Caco-2 (cell line): Measurements from ENCODE around the gene SIGLECL1. TPM values are rescaled to one million over a fixed set of nuclear protein-coding genes. Genes with fewer than 3 reads are reported as not detected.

Experiments
- BruUV-seq: library from RNA; stranded (reverse); fragments of 400-500 nt; replicated peaks from 2 replicates; lab custom pipeline; 2021; lab: Mats Ljungman, UMichigan
- CTCF ChIA-PET: fragments of 300-600 bp; sonication (Branson Sonifier 250); formaldehyde crosslinking; loops from one replicate; lab custom pipeline; 2022; ENCODE audit warnings: antibody characterized with exemption; lab: Charles Lee
- POLR2A ChIA-PET: fragments of 300-600 bp; sonication (Branson Sonifier 250); formaldehyde crosslinking; loops from one replicate; lab custom pipeline; 2022; ENCODE audit warnings: antibody characterized with exemption; lab: Charles Lee
- DNase-seq, 2 experiments: peaks; one replicate each; pipeline versions ENCODE4 v3.0.0 to v3.0.0-alpha.2; 2020 to 2022
- H3K27me3 ChIP-seq: replicated peaks from 2 replicates; pipeline ENCODE4 v1.6.0; 2011; ENCODE audit warnings: low read length; ENCODE audit not compliant: control insufficient read depth, insufficient read depth
- H3K36me3 ChIP-seq: 2 replicates; pipeline ENCODE4 v1.5.1; 2011; ENCODE audit warnings: low read length; ENCODE audit not compliant: control insufficient read depth, insufficient read depth
- H3K4me1 ChIP-seq: fragments of 250-450 bp; sonication (Bioruptor Pico); 2 replicates; pipeline ENCODE4 v1.5.1; 2020; ENCODE audit warnings: mild to moderate bottlenecking
- H3K4me3 ChIP-seq: 2 replicates; pipeline ENCODE4 v1.5.1; 2011; ENCODE audit warnings: low read depth, mild to moderate bottlenecking, control low read depth, low read length
- H3K9me3 ChIP-seq: fragments of 250-450 bp; sonication (Bioruptor Pico); 2 replicates; pipeline ENCODE4 v1.5.1; 2020; ENCODE audit warnings: mild to moderate bottlenecking, moderate library complexity
- H3K27ac Mint-ChIP-seq: one replicate; pipeline ENCODE4 v1.8.0; 2022; ENCODE audit warnings: mixed read lengths; ENCODE audit not compliant: unreplicated experiment
- H3K27me3 Mint-ChIP-seq: one replicate; pipeline ENCODE4 v1.8.0; 2022; ENCODE audit warnings: mixed read lengths; ENCODE audit not compliant: insufficient read depth, unreplicated experiment
- H3K36me3 Mint-ChIP-seq: one replicate; pipeline ENCODE4 v1.8.0; 2022; ENCODE audit warnings: mild to moderate bottlenecking, mixed read lengths; ENCODE audit not compliant: insufficient read depth, unreplicated experiment
- H3K4me1 Mint-ChIP-seq: one replicate; pipeline ENCODE4 v1.8.0; 2022; ENCODE audit warnings: low read depth, mixed read lengths; ENCODE audit not compliant: unreplicated experiment
- H3K4me3 Mint-ChIP-seq: one replicate; pipeline ENCODE4 v1.8.0; 2022; ENCODE audit warnings: mild to moderate bottlenecking, moderate library complexity, mixed read lengths; ENCODE audit not compliant: unreplicated experiment
- H3K9me3 Mint-ChIP-seq: one replicate; pipeline ENCODE4 v1.8.0; 2022; ENCODE audit warnings: mixed read lengths; ENCODE audit not compliant: unreplicated experiment
- CTCF ChIP-seq, 2 experiments: fragments of 200-600 bp in 1 of 2; IDR thresholded peaks; 1 replicate in 1 of 2; 2 replicates in 1 of 2; pipeline versions ENCODE4 v1.5.1 to v1.8.0; 2011 to 2022; ENCODE audit warnings: antibody characterized with exemption in 1 of 2, control low read depth in 1 of 2, inconsistent platforms in 1 of 2, low read depth in 1 of 2, low read length in 1 of 2, mild to moderate bottlenecking in 1 of 2, moderate library complexity in 1 of 2; ENCODE audit not compliant: insufficient read depth in 1 of 2, severe bottlenecking in 1 of 2, unreplicated experiment in 1 of 2
- intact Hi-C: fragments of 100-400 bp; cut with micrococcal nuclease; formaldehyde crosslinking; loops from one replicate; pipeline ENCODE4 v1.10.0; 2022; ENCODE audit not compliant: unreplicated experiment
- total RNA-seq: library from RNA; stranded (reverse); gene quantifications from 2 replicates; pipeline ENCODE4 v1.2.3, GENCODE V29; 2022

The SIGLECL1 gene
- total RNA-seq, 1 experiment from 2014 or later, result not detected

GRCh38 chr19:51285682-51286081, 34.8 kb downstream of the SIGLECL1 start:
- Mint-ChIP-seq H3K27ac (no peak overlapping the region), H3K9me3 (no peaks in the 10 kb centered on the region), H3K27me3 (peaks cover 13% of the 10 kb centered on the region), H3K4me1 (no peaks in the 10 kb centered on the region), H3K4me3 (no peak overlapping the region), H3K36me3 (no peaks in the 10 kb centered on the region)
- intact Hi-C loops, result no loop called here
- H3K27me3 ChIP-seq, result no peaks in the 10 kb centered on the region; the same call in 1 of the 2 replicates
- no peak for TF ChIP-seq CTCF (IDR thresholded peaks at IDR 0.05; ENCODE audit: insufficient read depth in 1 of 2, low read depth in 1 of 2, low read length in 1 of 2, severe bottlenecking in 1 of 2, unreplicated experiment in 1 of 2)
- BruUV-seq, result no TSS peak
- DNase-seq, result no peak
- H3K4me3 ChIP-seq, result no peak overlapping the region
- H3K4me1 ChIP-seq, result no peaks in the 10 kb centered on the region
- 0 out of 2 replicates have a peak, but pooled peaks cover 7% of the 10 kb centered on the region for H3K9me3 ChIP-seq
- POLR2A ChIA-PET, result no interaction called here
- CTCF ChIA-PET, result no interaction called here
- no peaks in the 10 kb centered on the region for H3K36me3 ChIP-seq

- intact Hi-C loops, result no loop called here
- Histone ChIP-seq H3K27me3 (no peaks in the 10 kb centered on the region; the same call in 1 of the 2 replicates), H3K4me1 (no peaks in the 10 kb centered on the region), H3K36me3 (no peaks in the 10 kb centered on the region), H3K4me3 (no peak overlapping the region), H3K9me3 (0 out of 2 replicates have a peak, but pooled peaks cover 4% of the 10 kb centered on the region)
- no peak for TF ChIP-seq CTCF (IDR thresholded peaks at IDR 0.05; ENCODE audit: insufficient read depth in 1 of 2, low read depth in 1 of 2, low read length in 1 of 2, severe bottlenecking in 1 of 2, unreplicated experiment in 1 of 2)
- no peak overlapping the region for H3K4me3 Mint-ChIP-seq
- peaks cover 15% of the 10 kb centered on the region for H3K27me3 Mint-ChIP-seq
- BruUV-seq, result no TSS peak
- DNase-seq, result no peak
- ChIA-PET POLR2A (no interaction called here), CTCF (no interaction called here)
- no peak overlapping the region for H3K27ac Mint-ChIP-seq
- H3K4me1 Mint-ChIP-seq, result no peaks in the 10 kb centered on the region
- H3K36me3 Mint-ChIP-seq, result no peaks in the 10 kb centered on the region
- H3K9me3 Mint-ChIP-seq, result no peaks in the 10 kb centered on the region
Measured at GRCh38 chr19:51289635-51290034, 38.8 kb downstream of the SIGLECL1 start.

GRCh38 chr19:51292971-51293370, 42.1 kb downstream of the SIGLECL1 start:
- Histone ChIP-seq H3K4me1 (no peaks in the 10 kb centered on the region), H3K27me3 (no peaks in the 10 kb centered on the region), H3K4me3 (no peak overlapping the region), H3K9me3 (no peaks in the 10 kb centered on the region), H3K36me3 (no peaks in the 10 kb centered on the region)
- POLR2A ChIA-PET, result no interaction called here
- Mint-ChIP-seq H3K27me3 (peaks cover 5% of the 10 kb centered on the region), H3K27ac (no peak overlapping the region), H3K9me3 (no peaks in the 10 kb centered on the region), H3K4me1 (no peaks in the 10 kb centered on the region), H3K36me3 (no peaks in the 10 kb centered on the region), H3K4me3 (no peak overlapping the region)
- BruUV-seq, result no TSS peak
- no peak for DNase-seq
- no peak for TF ChIP-seq CTCF (IDR thresholded peaks at IDR 0.05; ENCODE audit: insufficient read depth in 1 of 2, low read depth in 1 of 2, low read length in 1 of 2, severe bottlenecking in 1 of 2, unreplicated experiment in 1 of 2)
- CTCF ChIA-PET, result no interaction called here
- intact Hi-C loops, result no loop called here
